PFSK-1 (cell line): ENCODE data around the gene HOATZ.

ENCODE experiments used
- FOXP2 ChIP-seq: optimal IDR thresholded peaks from 2 replicates; pipeline ENCODE3; 2011; ENCODE audit warnings: borderline replicate concordance, control low read depth, inconsistent platforms; ENCODE audit not compliant: insufficient read depth; ENCODE audit errors: extremely low read length, extremely low read depth
- POLR2AphosphoS5 ChIP-seq: IDR thresholded peaks from 2 replicates; pipeline ENCODE4 v1.6.1; 2012; ENCODE audit warnings: low read depth, mild to moderate bottlenecking, control low read depth, low read length, moderate library complexity
- REST ChIP-seq, 2 experiments: IDR thresholded peaks; 2 replicates each; pipeline versions ENCODE4 v1.6.1 to v1.8.0; 2011 to 2012; ENCODE audit warnings: low read depth in 2 of 2, low read length in 2 of 2, control low read depth in 1 of 2, inconsistent platforms in 1 of 2, mild to moderate bottlenecking in 1 of 2, moderate library complexity in 1 of 2; ENCODE audit not compliant: insufficient read depth in 1 of 2
- SIN3A ChIP-seq: IDR thresholded peaks from 2 replicates; pipeline ENCODE4 v1.6.1; 2012; ENCODE audit warnings: mild to moderate bottlenecking, low read length, moderate library complexity, borderline replicate concordance; ENCODE audit not compliant: insufficient read depth
- TAF1 ChIP-seq: IDR thresholded peaks from 2 replicates; pipeline ENCODE4 v1.6.1; 2012; ENCODE audit warnings: low read length, control low read depth, borderline replicate concordance; ENCODE audit not compliant: insufficient read depth

HOATZ gene

GRCh38 chr11:111535281-111535680 lies 20.7 kb downstream of the HOATZ start:
- no peak for TF ChIP-seq TAF1
- TF ChIP-seq REST (IDR thresholded peaks at IDR 0.05; ENCODE audit: insufficient read depth in 1 of 2, low read depth in 2 of 2, low read length in 2 of 2), result no peak
- no peak for TF ChIP-seq SIN3A
- no peak for TF ChIP-seq POLR2AphosphoS5

- TF ChIP-seq TAF1 (no peak), FOXP2 (no peak), POLR2AphosphoS5 (no peak), SIN3A (no peak), REST (IDR thresholded peaks at IDR 0.05; ENCODE audit: insufficient read depth in 1 of 2, low read depth in 2 of 2, low read length in 2 of 2) (no peak)
These were observed 22.8 kb downstream of the HOATZ start for GRCh38 chr11:111537336-111537860.

GRCh38 chr11:111538407-111539114 lies 24.0 kb downstream of the HOATZ start:
- TF ChIP-seq FOXP2, result no peak
- no peak for TF ChIP-seq REST (IDR thresholded peaks at IDR 0.05; ENCODE audit: insufficient read depth in 1 of 2, low read depth in 2 of 2, low read length in 2 of 2)
- no peak for TF ChIP-seq SIN3A
- TF ChIP-seq POLR2AphosphoS5, result no peak
- no peak for TF ChIP-seq TAF1

- TF ChIP-seq POLR2AphosphoS5 (no peak), REST (IDR thresholded peaks at IDR 0.05; ENCODE audit: insufficient read depth in 1 of 2, low read depth in 2 of 2, low read length in 2 of 2) (no peak), SIN3A (no peak), TAF1 (no peak), FOXP2 (no peak)
These were observed 25.0 kb downstream of the HOATZ start for GRCh38 chr11:111539426-111540113.
